Sigmoid colon (tissue), 7 donors: ENCODE results near the gene TMEM225B. TPM values are rescaled to one million over a fixed set of nuclear protein-coding genes. Genes with fewer than 3 reads are reported as not detected.

Experiments
- DNase-seq: peaks from one replicate; pipeline ENCODE4 v3.0.0-alpha.2; 2019
- H3K27ac ChIP-seq, 4 donors: fragments of 200-600 bp; sonication (generic); one replicate each; pipeline ENCODE4 v1.5.1; 2016 to 2019; ENCODE audit warnings: mild to moderate bottlenecking in 1 of 4
- H3K27me3 ChIP-seq, 3 donors: fragments of 200-600 bp; sonication (generic); one replicate each; pipeline ENCODE4 v1.5.1; 2019; ENCODE audit warnings: mild to moderate bottlenecking in 1 of 3
- H3K36me3 ChIP-seq, 4 donors: fragments of 200-600 bp; sonication (generic); one replicate each; pipeline ENCODE4 v1.5.1; 2016 to 2019
- H3K4me1 ChIP-seq, 4 donors: fragments of 200-600 bp; sonication (generic); one replicate each; pipeline ENCODE4 v1.5.1; 2017 to 2019
- H3K4me3 ChIP-seq, 4 donors: fragments of 200-600 bp; sonication (generic); one replicate each; pipeline ENCODE4 v1.5.1; 2017 to 2019; ENCODE audit warnings: mild to moderate bottlenecking in 2 of 4, moderate library complexity in 1 of 4
- H3K9me3 ChIP-seq, 4 donors: fragments of 200-600 bp in 3 of 4; sonication (generic) in 3 of 4; one replicate each; pipeline versions ENCODE4 v1.5.1 to v1.6.1; 2013 to 2019
- EP300 ChIP-seq, 4 donors: sonication (generic); formaldehyde crosslinking; IDR thresholded peaks; one replicate each; pipeline ENCODE4 v1.6.1; 2017; ENCODE audit warnings: antibody characterized with exemption in 4 of 4
- POLR2A ChIP-seq, 2 donors: fragments of 450-650 bp; IDR thresholded peaks; one replicate each; pipeline ENCODE4 v1.6.1; 2016; ENCODE audit warnings: antibody characterized with exemption in 2 of 2, mild to moderate bottlenecking in 2 of 2, moderate library complexity in 2 of 2
- POLR2AphosphoS5 ChIP-seq, 4 donors: sonication (generic); formaldehyde crosslinking; IDR thresholded peaks; one replicate each; pipeline ENCODE4 v1.6.1; 2017; ENCODE audit warnings: antibody characterized with exemption in 4 of 4
- WGBS, 2 donors: extraction: QIAGEN DNeasy Blood & Tissue Kit; methylation state at CpG; one replicate each; pipeline ENCODE4 v1.1.7; 2013; 5-methylcytosine and 5-hydroxymethylcytosine counted together
- intact Hi-C: fragments of 100-400 bp; cut with DNase I; formaldehyde crosslinking; loops from one replicate; pipeline ENCODE4 v1.15.1; 2023
- polyA plus RNA-seq, 3 donors: library from polyadenylated mRNA; stranded (reverse); fragments of 200-250 nt; gene quantifications; one replicate each; pipeline ENCODE4 v1.2.3, GENCODE V29; 2013
- total RNA-seq, 4 donors: library from RNA; depleted of rRNA; stranded (reverse); fragments of >200 nt; gene quantifications; one replicate each; pipeline ENCODE4 v1.1.0, GENCODE V29; 2016
- TF ChIP-seq, protein P1 (sequence below), 4 experiments: fragments of 450-650 bp in 3 of 4; fragments of 200-600 bp in 1 of 4; IDR thresholded peaks; one replicate each; pipeline ENCODE4 v1.5.1; 2016 to 2019; ENCODE audit warnings: antibody characterized with exemption in 4 of 4, mild to moderate bottlenecking in 3 of 4, moderate library complexity in 2 of 4
- donor health status: healthy with polysubstance abuse.
- donor health status: Bipolar disorder and iron deficiency.
- donor health status: healthy.

The TMEM225B gene
- total and polyA plus RNA-seq, 7 donors, result 0.38 to 1.8 (median 0.41) TPM; not detected in 4

DNA sequence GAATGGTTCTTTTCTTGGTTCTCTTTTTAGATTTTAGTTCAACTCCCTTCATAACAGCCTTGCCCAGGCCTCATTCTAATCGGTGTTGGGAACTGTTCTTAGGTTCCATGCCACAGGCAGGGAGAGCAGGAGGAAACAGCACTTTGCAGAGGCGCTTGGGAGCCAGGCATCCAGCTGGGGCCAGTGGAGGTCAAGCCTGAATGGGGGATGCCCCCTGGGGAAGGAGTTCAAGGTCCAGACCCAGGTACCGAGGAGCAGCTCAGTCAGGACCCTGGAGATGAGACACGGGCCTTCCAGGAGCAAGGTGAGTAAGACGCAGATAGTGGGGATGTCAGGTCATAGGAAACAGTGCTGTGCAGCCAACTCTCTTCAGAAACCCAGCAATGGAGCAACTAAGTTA, 23.2 kb downstream of the TMEM225B start:
- Histone ChIP-seq H3K9me3 (no peaks in the 10 kb centered on the region), H3K4me3 (no peak overlapping the region), H3K27me3 (no peaks in the 10 kb centered on the region), H3K4me1 (peaks cover 0 to 17% (median 11%) of the 10 kb centered on the region in 4 donors), H3K36me3 (peaks cover 40 to 80% (median 65%) of the 10 kb centered on the region in 4 donors), H3K27ac (no peak overlapping the region)
- intact Hi-C loops, result no loop called here
- 89 to 93% methylated on average over 5 of the region's 5 CpGs for WGBS, 2 donors
- TF ChIP-seq, protein P1, sequence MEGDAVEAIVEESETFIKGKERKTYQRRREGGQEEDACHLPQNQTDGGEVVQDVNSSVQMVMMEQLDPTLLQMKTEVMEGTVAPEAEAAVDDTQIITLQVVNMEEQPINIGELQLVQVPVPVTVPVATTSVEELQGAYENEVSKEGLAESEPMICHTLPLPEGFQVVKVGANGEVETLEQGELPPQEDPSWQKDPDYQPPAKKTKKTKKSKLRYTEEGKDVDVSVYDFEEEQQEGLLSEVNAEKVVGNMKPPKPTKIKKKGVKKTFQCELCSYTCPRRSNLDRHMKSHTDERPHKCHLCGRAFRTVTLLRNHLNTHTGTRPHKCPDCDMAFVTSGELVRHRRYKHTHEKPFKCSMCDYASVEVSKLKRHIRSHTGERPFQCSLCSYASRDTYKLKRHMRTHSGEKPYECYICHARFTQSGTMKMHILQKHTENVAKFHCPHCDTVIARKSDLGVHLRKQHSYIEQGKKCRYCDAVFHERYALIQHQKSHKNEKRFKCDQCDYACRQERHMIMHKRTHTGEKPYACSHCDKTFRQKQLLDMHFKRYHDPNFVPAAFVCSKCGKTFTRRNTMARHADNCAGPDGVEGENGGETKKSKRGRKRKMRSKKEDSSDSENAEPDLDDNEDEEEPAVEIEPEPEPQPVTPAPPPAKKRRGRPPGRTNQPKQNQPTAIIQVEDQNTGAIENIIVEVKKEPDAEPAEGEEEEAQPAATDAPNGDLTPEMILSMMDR (IDR thresholded peaks at IDR 0.05), result no peak
- no peak for TF ChIP-seq EP300 (IDR thresholded peaks at IDR 0.05)
- no peak for DNase-seq

DNA sequence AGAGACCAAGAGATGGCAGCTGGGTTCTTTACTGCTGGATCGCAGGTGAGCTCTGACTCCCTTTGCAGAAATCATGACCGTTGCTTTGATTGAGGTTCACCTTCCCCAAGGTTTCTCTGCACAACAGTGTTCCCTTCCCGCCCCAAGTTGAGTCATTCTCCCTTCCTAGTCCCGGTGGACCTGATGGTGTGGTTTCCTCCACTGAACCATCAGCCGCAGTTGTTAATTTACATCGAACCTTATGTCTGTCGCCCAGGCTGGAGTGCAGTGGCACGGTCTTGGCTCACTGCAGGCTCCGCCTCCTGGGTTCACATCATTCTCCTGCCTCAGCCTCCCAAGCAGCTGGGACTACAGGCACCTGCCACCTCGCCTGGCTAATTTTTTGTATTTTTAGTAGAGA, 24.5 kb downstream of the TMEM225B start:
- H3K9me3 ChIP-seq, result no peaks in the 10 kb centered on the region
- H3K27ac ChIP-seq, result no peak overlapping the region
- peaks cover 53 to 93% (median 73%) of the 10 kb centered on the region in 4 donors for H3K36me3 ChIP-seq
- TF ChIP-seq POLR2A (IDR thresholded peaks at IDR 0.05) (no peak), EP300 (IDR thresholded peaks at IDR 0.05) (no peak), POLR2AphosphoS5 (IDR thresholded peaks at IDR 0.05) (no peak)
- TF ChIP-seq, protein P1 (IDR thresholded peaks at IDR 0.05), result no peak
- H3K27me3 ChIP-seq, result no peaks in the 10 kb centered on the region
- peaks cover 0 to 10% (median 6%) of the 10 kb centered on the region in 4 donors for H3K4me1 ChIP-seq
- H3K4me3 ChIP-seq, result no peak overlapping the region
- 95% methylated on average over 10 of the region's 10 CpGs for WGBS, 2 donors
- DNase-seq, result no peak
- intact Hi-C loops, result no loop called here

DNA sequence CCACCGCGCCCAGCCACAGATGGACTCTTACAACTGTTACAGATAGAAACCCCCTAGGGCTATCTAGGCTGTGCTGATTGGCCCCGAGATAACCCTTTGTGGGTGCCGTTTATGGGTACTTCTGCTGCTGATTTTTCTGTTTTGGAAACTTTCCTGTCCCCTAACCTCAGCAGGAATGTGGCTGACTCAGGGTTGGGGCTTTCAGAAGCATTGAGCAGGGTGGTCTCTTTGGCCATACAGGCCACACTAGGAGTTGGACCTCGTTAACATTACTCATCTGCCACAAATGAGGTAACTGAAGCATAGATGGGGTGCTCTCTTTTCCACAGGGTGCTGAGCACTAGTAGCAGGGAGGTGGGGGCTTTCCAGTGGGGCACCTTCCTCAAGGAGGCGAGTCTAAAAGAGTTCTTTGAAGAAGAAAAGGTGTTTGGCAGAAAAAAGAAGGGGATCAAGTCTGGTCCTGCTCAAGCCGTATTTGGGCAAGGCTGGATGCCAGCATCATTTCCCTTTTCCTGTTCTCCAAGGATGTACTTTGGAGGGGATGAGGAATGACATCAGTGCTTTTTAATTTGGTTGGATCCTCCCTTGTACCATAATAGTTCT, 25.1 kb downstream of the TMEM225B start:
- Histone ChIP-seq H3K36me3 (peaks cover 54 to 99% (median 78%) of the 10 kb centered on the region in 4 donors), H3K4me1 (peaks cover 0 to 4% (median 0%) of the 10 kb centered on the region in 4 donors), H3K27ac (no peak overlapping the region), H3K27me3 (no peaks in the 10 kb centered on the region), H3K4me3 (no peak overlapping the region), H3K9me3 (no peaks in the 10 kb centered on the region)
- no peak for DNase-seq
- intact Hi-C loops, result no loop called here
- 85 to 86% methylated on average over 7 of the region's 7 CpGs for WGBS, 2 donors
- TF ChIP-seq POLR2A (IDR thresholded peaks at IDR 0.05), result no peak
- TF ChIP-seq EP300 (IDR thresholded peaks at IDR 0.05), result no peak
- TF ChIP-seq, protein P1 (IDR thresholded peaks at IDR 0.05), result no peak
- no peak for TF ChIP-seq POLR2AphosphoS5 (IDR thresholded peaks at IDR 0.05)

DNA sequence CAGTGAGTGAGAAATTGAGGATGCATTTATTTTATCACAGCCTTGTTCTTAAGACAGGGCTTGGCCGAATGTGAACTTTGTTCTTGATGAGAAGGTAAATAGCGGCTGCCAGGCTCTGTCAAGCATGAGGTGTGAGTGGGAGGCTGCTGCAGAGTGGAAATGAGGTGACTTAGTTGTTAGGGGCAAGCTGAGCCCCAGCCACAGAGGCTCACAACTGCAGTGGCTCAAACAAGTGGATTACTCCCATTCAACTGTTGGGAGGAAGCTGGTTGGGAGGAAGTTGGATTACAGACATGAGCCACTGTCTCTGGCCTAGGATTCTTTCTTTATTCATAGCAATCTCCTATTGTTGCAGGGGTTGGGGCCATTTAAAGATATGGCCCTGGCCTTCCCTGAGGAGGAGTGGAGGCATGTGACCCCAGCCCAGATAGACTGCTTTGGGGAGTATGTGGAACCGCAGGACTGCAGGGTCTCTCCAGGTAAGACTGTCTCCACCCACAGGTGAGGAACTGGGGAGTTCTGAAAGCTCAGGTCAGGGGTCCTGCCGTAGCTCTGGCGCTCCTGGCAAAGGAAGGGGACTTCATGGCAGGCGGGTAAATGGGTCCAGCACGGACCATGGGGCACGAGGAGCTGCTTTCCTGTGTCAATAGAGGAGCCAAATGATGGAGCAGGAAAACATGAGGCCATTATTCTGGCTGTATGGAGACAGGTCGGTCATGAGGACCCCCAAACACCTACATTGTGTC, 25.8 kb downstream of the TMEM225B start:
- Histone ChIP-seq H3K27ac (no peak overlapping the region), H3K9me3 (no peaks in the 10 kb centered on the region)
- WGBS, 2 donors, result 77% methylated on average over 9 of the region's 9 CpGs

More for the DNA sequence above, 25.8 kb downstream of the TMEM225B start:
- TF ChIP-seq POLR2A (IDR thresholded peaks at IDR 0.05) (no peak), POLR2AphosphoS5 (IDR thresholded peaks at IDR 0.05) (no peak), EP300 (IDR thresholded peaks at IDR 0.05) (no peak)
- TF ChIP-seq, protein P1 (IDR thresholded peaks at IDR 0.05), result no peak
- Histone ChIP-seq H3K4me3 (no peak overlapping the region), H3K4me1 (no peaks in the 10 kb centered on the region), H3K27me3 (no peaks in the 10 kb centered on the region), H3K36me3 (peaks cover 51 to 100% (median 82%) of the 10 kb centered on the region in 4 donors)
- no peak for DNase-seq
- intact Hi-C loops, result no loop called here
